Left lung (tissue), 10 donors: ENCODE data around the gene ARID1A. TPM values are rescaled to one million over a fixed set of nuclear protein-coding genes. Genes with fewer than 3 reads are reported as not detected.

Source experiments
- ATAC-seq: fragments of 200-7000 bp; cut with Tn5 transposase; one replicate; pipeline ENCODE4 v1.9.1; 2020; ENCODE audit warnings: moderate library complexity
- DNase-seq, 4 donors: peaks; one replicate each; pipeline ENCODE4 v3.0.0-alpha.2; 2013 to 2020
- H3K27ac ChIP-seq, 2 donors: fragments of 200-600 bp; sonication (generic) in 1 of 2; one replicate each; pipeline versions ENCODE4 v1.5.0 to v1.8.0; 2020 to 2021
- H3K27me3 ChIP-seq, 2 donors: fragments of 200-600 bp; sonication (generic) in 1 of 2; one replicate each; pipeline versions ENCODE4 v1.5.0 to v1.8.0; 2020 to 2021
- H3K36me3 ChIP-seq, 2 donors: fragments of 200-600 bp; sonication (generic) in 1 of 2; one replicate each; pipeline versions ENCODE4 v1.5.0 to v1.8.0; 2020 to 2021
- H3K4me1 ChIP-seq, 2 donors: fragments of 200-600 bp; one replicate each; pipeline ENCODE4 v1.8.0; 2021
- H3K4me3 ChIP-seq, 2 donors: fragments of 200-600 bp; sonication (generic) in 1 of 2; one replicate each; pipeline versions ENCODE4 v1.5.0 to v1.8.0; 2020 to 2021; ENCODE audit warnings: mild to moderate bottlenecking in 1 of 2
- H3K9me3 ChIP-seq, 2 donors: fragments of 200-600 bp; sonication (generic) in 1 of 2; one replicate each; pipeline versions ENCODE4 v1.5.0 to v1.8.0; 2020 to 2021
- CTCF ChIP-seq, 2 donors: fragments of 200-600 bp; sonication (generic) in 1 of 2; IDR thresholded peaks; one replicate each; pipeline versions ENCODE4 v1.5.0 to v1.8.0; 2021; ENCODE audit warnings: antibody characterized with exemption in 2 of 2
- intact Hi-C, 2 donors: fragments of 100-400 bp; cut with DNase I; formaldehyde crosslinking; loops; one replicate each; pipeline versions ENCODE4 v1.11.2 to v1.14.2; 2022
- polyA plus RNA-seq, 6 donors: library from polyadenylated mRNA; unstranded; fragments of 120-200 nt; gene quantifications; one replicate each; pipeline ENCODE4 v1.2.1, GENCODE V29; 2013; ENCODE audit not compliant: insufficient read length in 6 of 6
- total RNA-seq, 2 donors: library from RNA; stranded (reverse); fragmentation: NEBNext Ultra II Directional; extraction: Animal tissue kit (Norgen Biotek cat#: 25700); gene quantifications; one replicate each; pipeline ENCODE4 v1.2.1, GENCODE V29; 2021
- donor health status: DM: no; HTN: yes; CAD: no.
- donor health status: DM: no; HTN: no; CAD: no.

Gene ARID1A
- total and polyA plus RNA-seq, 8 donors, result 65.5 to 106 (median 97.0) TPM

- Histone ChIP-seq H3K27ac (peak within 1 kb of the TSS; percentile 99 to 100), H3K4me3 (peak within 1 kb of the TSS; percentile 65 to 82), H3K27me3 (no peaks in the 10 kb centered on the region), H3K4me1 (peaks cover 32 to 62% of the 10 kb centered on the region in 2 donors), H3K9me3 (no peaks in the 10 kb centered on the region), H3K36me3 (peaks cover 0 to 2% of the 10 kb centered on the region in 2 donors)
- DNase-seq (peak; percentile 88 to 96 (median 94)), ATAC-seq (peak; percentile 86)
- intact Hi-C loops, result loop anchor here in 1 of 2 donors (10.0 kb wide), 1 partner anchor 93 kb away; the partner anchor contains the start of gene ARID1A
- TF ChIP-seq CTCF (IDR thresholded peaks at IDR 0.05), result peak in 1 of 2 donors; percentile 56
Observed at GRCh38 chr1:26787706-26788514, 92.1 kb downstream of the ARID1A start, which contains the start of gene PIGV. PIGV (plus strand) TSS chr1:26787950; CDS start chr1:26790816, 2,866 bp downstream.

GRCh38 chr1:26788515-26788785, 92.6 kb downstream of the ARID1A start:
- TF ChIP-seq CTCF (IDR thresholded peaks at IDR 0.05), result no peak
- Histone ChIP-seq H3K36me3 (peaks cover 0 to under 1% of the 10 kb centered on the region in 2 donors), H3K27me3 (no peaks in the 10 kb centered on the region), H3K4me1 (peaks cover 30 to 56% of the 10 kb centered on the region in 2 donors), H3K27ac (peak overlapping the region; percentile 99 to 100), H3K4me3 (peak overlapping the region; percentile 65 to 82), H3K9me3 (no peaks in the 10 kb centered on the region)
- intact Hi-C loops, result loop anchor here in 1 of 2 donors (10.0 kb wide), 1 partner anchor 94 kb away; the partner anchor contains the start of gene ARID1A
- peak in 1 of 4 donors; percentile 12 for DNase-seq
- no peak for ATAC-seq

GRCh38 chr1:26788836-26789611, 93.2 kb downstream of the ARID1A start:
- DNase-seq (peak; percentile 82 to 91 (median 88)), ATAC-seq (peak; percentile 76)
- peak; percentile 94 to 95 for TF ChIP-seq CTCF (IDR thresholded peaks at IDR 0.05)
- no peaks in the 10 kb centered on the region for H3K9me3 ChIP-seq
- no peaks in the 10 kb centered on the region for H3K27me3 ChIP-seq
- H3K4me3 ChIP-seq, result peak overlapping the region; percentile 65 to 82
- intact Hi-C loops, result loop anchor here in 1 of 2 donors (10.0 kb wide), 1 partner anchor 94 kb away; the partner anchor contains the start of gene ARID1A
- H3K27ac ChIP-seq, result peak overlapping the region; percentile 99 to 100
- H3K4me1 ChIP-seq, result peaks cover 24 to 51% of the 10 kb centered on the region in 2 donors
- H3K36me3 ChIP-seq, result peaks cover 0 to 7% of the 10 kb centered on the region in 2 donors

- no peak for TF ChIP-seq CTCF (IDR thresholded peaks at IDR 0.05)
- DNase-seq (no peak), ATAC-seq (no peak)
- Histone ChIP-seq H3K4me3 (no peak overlapping the region), H3K4me1 (peaks cover 19 to 45% of the 10 kb centered on the region in 2 donors), H3K36me3 (peaks cover 0 to 12% of the 10 kb centered on the region in 2 donors), H3K27ac (peak overlapping the region in 1 of 2 donors; percentile 99), H3K27me3 (no peaks in the 10 kb centered on the region), H3K9me3 (no peaks in the 10 kb centered on the region)
- intact Hi-C loops, result loop anchor here in 1 of 2 donors (10.0 kb wide), 1 partner anchor 95 kb away; the partner anchor contains the start of gene ARID1A
Observed at GRCh38 chr1:26789612-26789865, 93.7 kb downstream of the ARID1A start.

- intact Hi-C loops, result loop anchor here in 1 of 2 donors (5.0 to 10.0 kb wide), 2 partner anchors 95 to 188 kb away; partner anchors contain the start of gene ARID1A
Observed at GRCh38 chr1:26789931-26790330, 94.1 kb downstream of the ARID1A start.

More at GRCh38 chr1:26789931-26790330, 94.1 kb downstream of the ARID1A start:
- no peak for TF ChIP-seq CTCF (IDR thresholded peaks at IDR 0.05)
- Histone ChIP-seq H3K27me3 (no peaks in the 10 kb centered on the region), H3K36me3 (peaks cover 0 to 16% of the 10 kb centered on the region in 2 donors), H3K27ac (peak overlapping the region in 1 of 2 donors; percentile 99), H3K4me1 (peaks cover 18 to 41% of the 10 kb centered on the region in 2 donors), H3K9me3 (no peaks in the 10 kb centered on the region), H3K4me3 (no peak overlapping the region)
- DNase-seq (no peak), ATAC-seq (no peak)
